HPDE6-E6E7 (cell line): ENCODE results near the gene CHAC1.
A peak's percentile ranks its signal among the peaks of the same experiment; 100 is the strongest.

Source experiments
- DNase-seq: peaks from one replicate; pipeline ENCODE4 v3.0.0; 2011; ENCODE audit warnings: missing footprints; ENCODE audit errors: extremely low spot score

CHAC1 gene

GRCh38 chr15:40985541-40986330, 32.5 kb downstream of the CHAC1 start:
- no peak for DNase-seq

GRCh38 chr15:40986820-40987219, 33.5 kb downstream of the CHAC1 start:
- no peak for DNase-seq

GRCh38 chr15:40988156-40988555, 34.9 kb downstream of the CHAC1 start:
- DNase-seq, result no peak

- DNase-seq, result no peak
Observed at GRCh38 chr15:40990080-40990479, 36.8 kb downstream of the CHAC1 start.

- no peak for DNase-seq
Observed at GRCh38 chr15:40990789-40991188, 37.5 kb downstream of the CHAC1 start.

- no peak for DNase-seq
Observed at GRCh38 chr15:40991355-40991754, 38.1 kb downstream of the CHAC1 start.

- DNase-seq, result no peak
Observed at GRCh38 chr15:40992241-40992741, 39.0 kb downstream of the CHAC1 start.

DNA sequence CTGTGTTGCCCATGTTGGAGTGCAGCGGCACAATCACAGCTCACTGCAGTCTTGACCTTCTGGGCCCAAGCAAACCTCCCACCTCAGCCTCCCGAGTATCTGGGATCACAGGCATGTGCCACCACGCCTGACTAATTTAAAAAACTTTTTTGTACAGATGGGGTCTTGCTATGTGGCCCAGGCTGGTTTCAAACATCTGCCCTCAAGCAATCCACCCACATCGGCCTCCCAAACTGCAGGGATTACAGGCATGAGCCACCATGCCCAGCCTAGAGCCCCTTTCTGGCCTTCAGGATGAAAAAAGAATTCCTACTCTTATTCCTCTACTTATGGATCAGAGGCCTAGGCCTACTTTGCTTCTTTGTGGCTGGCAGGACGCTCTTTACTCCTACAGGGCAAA, 39.6 kb downstream of the CHAC1 start:
- DNase-seq, result no peak

GRCh38 chr15:40995656-40996055, 42.4 kb downstream of the CHAC1 start:
- no peak for DNase-seq

DNA sequence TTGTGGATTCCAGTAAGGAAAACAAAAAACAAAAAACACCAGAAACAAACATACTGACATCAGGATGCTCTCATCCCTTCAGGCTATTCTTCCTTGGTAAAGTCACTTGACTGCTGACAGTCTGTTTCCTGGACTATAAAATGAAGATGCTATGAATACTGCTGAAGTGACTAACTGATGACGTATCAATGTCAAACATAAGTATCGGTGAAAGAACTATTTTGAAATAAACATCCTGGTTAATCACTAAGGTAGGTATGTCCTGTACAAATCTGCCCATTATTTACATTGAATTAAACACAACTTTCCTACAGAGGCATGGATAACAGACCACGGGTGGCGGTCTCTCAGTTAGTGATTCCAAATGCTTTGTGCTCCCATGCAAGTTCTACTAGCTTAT, 45.9 kb downstream of the CHAC1 start:
- peak; percentile 86 for DNase-seq

- no peak for DNase-seq
Observed at GRCh38 chr15:41001524-41002214, 48.4 kb downstream of the CHAC1 start.

DNA sequence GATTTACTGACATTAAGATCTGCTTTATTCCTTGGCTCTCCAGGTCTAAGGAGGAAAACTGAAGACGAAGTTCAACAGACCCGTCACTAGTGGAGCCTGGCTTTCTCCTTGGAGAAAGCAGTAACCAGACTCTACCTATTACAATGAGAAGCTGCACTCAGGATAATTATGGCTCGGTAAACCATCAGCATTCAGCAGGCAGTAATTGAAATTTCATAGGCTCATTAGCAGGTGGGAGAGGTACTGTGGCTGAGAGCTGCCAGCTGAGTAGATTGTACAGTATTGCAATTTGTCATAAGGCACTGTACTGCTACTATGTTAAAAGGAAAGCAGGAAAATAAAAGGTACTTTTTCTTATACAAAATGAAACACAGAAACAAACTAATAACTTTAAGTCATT, 51.2 kb downstream of the CHAC1 start:
- no peak for DNase-seq
